Fibroblast of the aortic adventitia (primary cell): ENCODE data around the gene CHDH. TPM values are rescaled to one million over a fixed set of nuclear protein-coding genes. Genes with fewer than 3 reads are reported as not detected.

Source experiments
- DNase-seq: peaks from one replicate; pipeline ENCODE4 v3.0.0-alpha.2; 2010; ENCODE audit warnings: low read depth
- H3K4me3 ChIP-seq: 2 replicates; pipeline ENCODE4 v1.5.1; 2011; ENCODE audit warnings: low read depth, mild to moderate bottlenecking, control low read depth, low read length, moderate library complexity
- CTCF ChIP-seq: IDR thresholded peaks from 2 replicates; pipeline ENCODE4 v1.5.1; 2011; ENCODE audit warnings: mild to moderate bottlenecking, low read length, control low read depth, inconsistent platforms; ENCODE audit not compliant: insufficient read depth
- total RNA-seq: library from RNA; depleted of rRNA; stranded (reverse); fragments of >200 nt; gene quantifications from 2 replicates; pipeline ENCODE4 v1.2.3, GENCODE V29; 2012; ENCODE audit warnings: low replicate concordance

Gene CHDH
- total RNA-seq, 1 donor = 1.3 TPM

DNA sequence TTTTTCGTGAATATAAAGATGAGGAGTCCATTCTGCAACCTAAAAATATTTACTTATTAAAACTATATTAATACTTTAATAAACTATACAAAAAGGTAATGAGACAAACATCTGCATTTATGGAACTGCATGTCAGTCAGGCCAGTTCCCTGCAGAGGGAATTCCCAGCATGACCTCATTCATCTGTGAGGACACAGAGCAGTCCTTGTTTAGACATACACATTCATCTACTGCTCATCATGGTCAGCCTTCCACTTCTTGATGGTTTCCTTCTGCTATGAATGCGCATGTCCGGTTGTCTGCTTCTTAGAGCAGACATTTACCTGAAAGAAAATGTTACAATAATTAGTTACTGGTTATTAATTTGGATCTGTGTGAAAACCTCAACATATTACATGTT lies 39.0 kb upstream of the CHDH start:
- TF ChIP-seq CTCF = no peak
- H3K4me3 ChIP-seq = no peak overlapping the region
- no peak for DNase-seq

DNA sequence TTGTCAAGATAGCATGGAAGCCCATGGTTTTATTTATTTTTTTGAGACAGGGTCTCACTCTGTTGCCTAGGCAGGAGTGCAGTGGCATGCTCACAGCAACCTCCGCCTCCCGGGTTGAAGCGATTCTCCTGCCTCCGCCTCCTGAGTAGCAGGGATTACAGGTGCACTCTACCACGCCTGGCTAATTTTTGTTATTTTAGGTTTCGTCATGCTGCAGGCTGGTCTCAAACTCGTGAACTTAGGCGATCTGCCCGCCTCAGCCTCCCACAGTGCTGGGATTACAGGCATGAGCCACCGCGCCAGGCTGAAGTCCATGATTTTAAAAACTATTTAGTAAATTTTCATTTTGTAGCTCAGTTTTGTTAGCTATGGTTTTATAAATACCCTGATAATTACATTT lies 38.4 kb upstream of the CHDH start:
- TF ChIP-seq CTCF = no peak
- H3K4me3 ChIP-seq = no peak overlapping the region

DNA sequence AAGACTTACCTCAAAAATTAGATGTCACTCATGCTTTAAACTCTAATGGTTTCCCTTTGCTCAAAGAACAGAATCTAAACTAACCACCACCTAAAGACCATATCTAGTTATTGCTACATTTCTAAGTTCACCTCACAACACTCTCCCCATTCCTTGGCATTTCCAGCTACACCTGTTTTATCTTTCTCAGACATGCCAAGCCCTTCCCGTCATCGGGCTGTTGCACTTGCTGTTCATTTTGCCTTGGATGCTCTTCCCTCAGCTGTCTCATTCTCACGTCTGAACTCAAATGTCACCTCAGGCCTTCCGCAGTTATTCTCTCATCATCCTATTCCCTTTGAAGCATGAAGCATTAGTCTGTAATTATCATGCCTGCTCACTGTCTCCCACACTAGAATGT lies 36.8 kb upstream of the CHDH start:
- TF ChIP-seq CTCF = no peak
- H3K4me3 ChIP-seq = no peak overlapping the region
- DNase-seq = no peak

More for the DNA sequence above, 38.4 kb upstream of the CHDH start:
- DNase-seq = no peak

- peak; percentile 78 for DNase-seq
- peak within 1 kb of the TSS; percentile 96 for H3K4me3 ChIP-seq
- no peak for TF ChIP-seq CTCF
These were observed 35.7 kb upstream of the CHDH start, which contains the start of gene ACTR8 for GRCh38 chr3:53881691-53882593. Gene ACTR8 (minus strand): TSS chr3:53882152. CDS start chr3:53882101, 51 bp downstream.

GRCh38 chr3:53880396-53881345 lies 34.5 kb upstream of the CHDH start:
- no peak for TF ChIP-seq CTCF
- H3K4me3 ChIP-seq = peak overlapping the region; percentile 96
- DNase-seq = peak; percentile 28

GRCh38 chr3:53865732-53866499 lies 19.7 kb upstream of the CHDH start:
- no peak for TF ChIP-seq CTCF
- no peak for DNase-seq

More at GRCh38 chr3:53865732-53866499, 19.7 kb upstream of the CHDH start:
- H3K4me3 ChIP-seq = no peak overlapping the region
